Ovary (tissue), 3 donors: ENCODE results near the gene NTNG2.

Experiments
- CTCF ChIP-seq, 3 donors: fragments of 450-650 bp in 2 of 3; fragments of 200-600 bp in 1 of 3; IDR thresholded peaks; one replicate each; pipeline versions ENCODE4 v1.5.1 to v1.8.0; 2016 to 2022; ENCODE audit warnings: antibody characterized with exemption in 3 of 3, mild to moderate bottlenecking in 1 of 3
- POLR2A ChIP-seq: fragments of 450-650 bp; IDR thresholded peaks from one replicate; pipeline ENCODE4 v1.6.1; 2017; ENCODE audit warnings: antibody characterized with exemption, mild to moderate bottlenecking, moderate library complexity
- donor health status: DM: no; HTN: no; CAD: no.

GRCh38 chr9:132238026-132238972, 76.4 kb downstream of the NTNG2 start:
- no peak for TF ChIP-seq CTCF (IDR thresholded peaks at IDR 0.05)
- TF ChIP-seq POLR2A: no peak
